Sigmoid colon (tissue), 4 donors: ENCODE results near the gene MTUS2.

Experiments
- EP300 ChIP-seq, 4 donors: sonication (generic); formaldehyde crosslinking; IDR thresholded peaks; one replicate each; pipeline ENCODE4 v1.6.1; 2017; ENCODE audit warnings: antibody characterized with exemption in 4 of 4
- POLR2A ChIP-seq, 2 donors: fragments of 450-650 bp; IDR thresholded peaks; one replicate each; pipeline ENCODE4 v1.6.1; 2016; ENCODE audit warnings: antibody characterized with exemption in 2 of 2, mild to moderate bottlenecking in 2 of 2, moderate library complexity in 2 of 2
- POLR2AphosphoS5 ChIP-seq, 4 donors: sonication (generic); formaldehyde crosslinking; IDR thresholded peaks; one replicate each; pipeline ENCODE4 v1.6.1; 2017; ENCODE audit warnings: antibody characterized with exemption in 4 of 4
- TF ChIP-seq, protein P1 (sequence below), 4 experiments: fragments of 450-650 bp in 3 of 4; fragments of 200-600 bp in 1 of 4; IDR thresholded peaks; one replicate each; pipeline ENCODE4 v1.5.1; 2016 to 2019; ENCODE audit warnings: antibody characterized with exemption in 4 of 4, mild to moderate bottlenecking in 3 of 4, moderate library complexity in 2 of 4

DNA sequence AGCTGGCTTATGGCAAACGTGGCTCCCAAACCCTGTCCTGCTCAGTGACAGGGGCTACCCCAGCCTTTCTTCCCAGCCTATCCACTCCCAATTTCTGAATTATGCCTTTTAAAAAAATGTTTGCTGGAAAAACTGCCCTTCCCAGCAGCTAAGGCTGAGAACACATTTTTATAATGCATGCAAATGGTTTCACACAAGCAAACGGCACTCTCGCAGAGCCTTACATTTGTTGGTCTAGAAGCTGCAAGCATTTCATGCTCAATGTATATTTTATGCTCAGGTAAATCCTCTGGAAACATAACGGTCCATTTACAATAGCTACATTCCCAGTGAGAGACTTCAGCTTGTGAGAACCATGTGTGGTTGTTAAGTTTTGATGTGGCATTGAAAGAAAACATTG is 713.9 kb downstream of the MTUS2 start:
- TF ChIP-seq POLR2A (IDR thresholded peaks at IDR 0.05) (no peak), EP300 (IDR thresholded peaks at IDR 0.05) (no peak), POLR2AphosphoS5 (IDR thresholded peaks at IDR 0.05) (no peak)
- TF ChIP-seq, protein P1, sequence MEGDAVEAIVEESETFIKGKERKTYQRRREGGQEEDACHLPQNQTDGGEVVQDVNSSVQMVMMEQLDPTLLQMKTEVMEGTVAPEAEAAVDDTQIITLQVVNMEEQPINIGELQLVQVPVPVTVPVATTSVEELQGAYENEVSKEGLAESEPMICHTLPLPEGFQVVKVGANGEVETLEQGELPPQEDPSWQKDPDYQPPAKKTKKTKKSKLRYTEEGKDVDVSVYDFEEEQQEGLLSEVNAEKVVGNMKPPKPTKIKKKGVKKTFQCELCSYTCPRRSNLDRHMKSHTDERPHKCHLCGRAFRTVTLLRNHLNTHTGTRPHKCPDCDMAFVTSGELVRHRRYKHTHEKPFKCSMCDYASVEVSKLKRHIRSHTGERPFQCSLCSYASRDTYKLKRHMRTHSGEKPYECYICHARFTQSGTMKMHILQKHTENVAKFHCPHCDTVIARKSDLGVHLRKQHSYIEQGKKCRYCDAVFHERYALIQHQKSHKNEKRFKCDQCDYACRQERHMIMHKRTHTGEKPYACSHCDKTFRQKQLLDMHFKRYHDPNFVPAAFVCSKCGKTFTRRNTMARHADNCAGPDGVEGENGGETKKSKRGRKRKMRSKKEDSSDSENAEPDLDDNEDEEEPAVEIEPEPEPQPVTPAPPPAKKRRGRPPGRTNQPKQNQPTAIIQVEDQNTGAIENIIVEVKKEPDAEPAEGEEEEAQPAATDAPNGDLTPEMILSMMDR (IDR thresholded peaks at IDR 0.05) = no peak
